HepG2 (cell line): ENCODE data around the gene ATP6V1C2. TPM values are rescaled to one million over a fixed set of nuclear protein-coding genes. Genes with fewer than 3 reads are reported as not detected.
A peak's percentile ranks its signal among the peaks of the same experiment; 100 is the strongest.

Source experiments
- DDIT3 ChIP-seq: sonication (generic); formaldehyde crosslinking; IDR thresholded peaks from 2 replicates; pipeline ENCODE4 v1.4.0; 2020; ENCODE audit warnings: mild to moderate bottlenecking, missing genetic modification reagents
- KLF11 ChIP-seq: IDR thresholded peaks from 2 replicates; pipeline ENCODE4 v1.6.1; 2016; ENCODE audit warnings: missing compliant biosample characterization
- MED13 ChIP-seq: sonication (generic); formaldehyde crosslinking; IDR thresholded peaks from 2 replicates; pipeline ENCODE4 v1.5.0; 2020; ENCODE audit warnings: missing genetic modification reagents
- MYPOP ChIP-seq: sonication (generic); formaldehyde crosslinking; IDR thresholded peaks from 2 replicates; pipeline ENCODE4 v1.8.1; 2023; ENCODE audit warnings: mild to moderate bottlenecking, moderate library complexity, missing genetic modification reagents
- NCOA1 ChIP-seq: sonication (generic); formaldehyde crosslinking; IDR thresholded peaks from 2 replicates; pipeline ENCODE4 v1.9.0; 2021; ENCODE audit warnings: missing genetic modification reagents
- RFX5 ChIP-seq: IDR thresholded peaks from 2 replicates; pipeline ENCODE4 v1.6.1; 2011; ENCODE audit warnings: low read depth, low read length, improper control_type of control experiment
- RNF2 ChIP-seq: fragments of 450-650 bp; conservative IDR thresholded peaks from 2 replicates; pipeline ENCODE4 v1.6.1; 2016; ENCODE audit warnings: low read depth
- ZNF205 ChIP-seq: IDR thresholded peaks from 2 replicates; pipeline ENCODE4 v1.6.1; 2018; ENCODE audit warnings: missing biosample characterization, missing genetic modification reagents
- ZNF275 ChIP-seq: sonication (generic); formaldehyde crosslinking; IDR thresholded peaks from 2 replicates; pipeline ENCODE4 v1.8.0; 2022; ENCODE audit warnings: missing genetic modification reagents, mild to moderate bottlenecking, inconsistent platforms, borderline replicate concordance
- ZNF337 ChIP-seq: sonication (generic); formaldehyde crosslinking; IDR thresholded peaks from 2 replicates; pipeline ENCODE4 v1.5.1; 2020; ENCODE audit warnings: missing genetic modification reagents, low read depth, mild to moderate bottlenecking, borderline replicate concordance
- ZNF501 ChIP-seq: sonication (generic); formaldehyde crosslinking; IDR thresholded peaks from 2 replicates; pipeline ENCODE4 v1.5.1; 2020; ENCODE audit warnings: mild to moderate bottlenecking, moderate library complexity, missing genetic modification reagents
- ZNF562 ChIP-seq: sonication (generic); formaldehyde crosslinking; IDR thresholded peaks from 2 replicates; pipeline ENCODE4 v1.8.0; 2022; ENCODE audit warnings: missing genetic modification reagents, borderline replicate concordance
- ZNF576 ChIP-seq: sonication (generic); formaldehyde crosslinking; IDR thresholded peaks from 2 replicates; pipeline ENCODE4 v1.4.0; 2020; ENCODE audit warnings: mild to moderate bottlenecking, missing genetic modification reagents
- ZNF615 ChIP-seq: sonication (generic); formaldehyde crosslinking; IDR thresholded peaks from 2 replicates; pipeline ENCODE4 v1.5.0; 2020; ENCODE audit warnings: mild to moderate bottlenecking, missing genetic modification reagents, borderline replicate concordance
- ZNF629 ChIP-seq: sonication (generic); formaldehyde crosslinking; conservative IDR thresholded peaks from 2 replicates; pipeline ENCODE4 v1.5.0; 2020; ENCODE audit warnings: missing genetic modification reagents
- ZNF678 ChIP-seq: sonication (generic); formaldehyde crosslinking; IDR thresholded peaks from 2 replicates; pipeline ENCODE4 v1.4.0; 2020; ENCODE audit warnings: mild to moderate bottlenecking, missing genetic modification reagents
- ZNF710 ChIP-seq: sonication (generic); formaldehyde crosslinking; IDR thresholded peaks from 2 replicates; pipeline ENCODE4 v1.5.0; 2020; ENCODE audit warnings: mild to moderate bottlenecking, missing genetic modification reagents, borderline replicate concordance
- ZNF713 ChIP-seq: sonication (generic); formaldehyde crosslinking; IDR thresholded peaks from 2 replicates; pipeline ENCODE4 v1.4.0; 2020; ENCODE audit warnings: mild to moderate bottlenecking, missing genetic modification reagents
- ZNF83 ChIP-seq: sonication (generic); formaldehyde crosslinking; IDR thresholded peaks from 2 replicates; pipeline ENCODE4 v1.4.0; 2020; ENCODE audit warnings: missing genetic modification reagents, mild to moderate bottlenecking, borderline replicate concordance
- ZSCAN20 ChIP-seq: sonication (generic); formaldehyde crosslinking; IDR thresholded peaks from 2 replicates; pipeline ENCODE4 v1.4.0; 2020; ENCODE audit warnings: missing genetic modification reagents, mild to moderate bottlenecking, borderline replicate concordance
- ZSCAN9 ChIP-seq: IDR thresholded peaks from 2 replicates; pipeline ENCODE4 v1.6.1; 2016; ENCODE audit warnings: borderline replicate concordance
- polyA plus RNA-seq, 8 experiments: library from polyadenylated mRNA; depleted of rRNA in 3 of 8; stranded (reverse) in 7 of 8; unstranded in 1 of 8; fragments of >200 nt; fragmentation: Illumina TruSeq in 4 of 8; extraction: Trizol in 4 of 8; gene quantifications; 2 replicates each; pipeline versions ENCODE4 v1.2.1 to v1.2.3, GENCODE V29; 2011 to 2016; ENCODE audit warnings: low read depth in 4 of 8, missing spikeins in 1 of 8, mixed read lengths in 1 of 8; ENCODE audit not compliant: insufficient read depth in 1 of 8
- total RNA-seq, 5 experiments: library from RNA; depleted of rRNA; stranded (reverse); fragments of >200 nt; fragmentation: Illumina TruSeq; extraction: Trizol; gene quantifications; 2 replicates each; pipeline ENCODE4 v1.2.3, GENCODE V29; 2016; ENCODE audit warnings: low read depth in 1 of 5

The ATP6V1C2 gene
- total and polyA plus RNA-seq, 2 of the 13 experiments (the other 11 are each of a cell fraction or from before 2014, with no cell fraction given): 0.04 to 0.29 TPM

GRCh38 chr2:10814571-10815331 lies 93.3 kb downstream of the ATP6V1C2 start (continued):
- no peak for TF ChIP-seq ZNF337 (CRISPR knock-in tag)
- no peak for TF ChIP-seq ZNF615 (CRISPR knock-in tag)
- 0 out of 2 replicates have a peak, but pooled peaks have one; percentile 24 for TF ChIP-seq ZNF710 (CRISPR knock-in tag)
- no peak for TF ChIP-seq MED13 (CRISPR knock-in tag)
- 0 out of 2 replicates have a peak, but pooled peaks have one; percentile 47 for TF ChIP-seq RNF2
- peak; percentile 79; the same call in 1 of the 2 replicates for TF ChIP-seq ZNF501 (CRISPR knock-in tag)
- TF ChIP-seq DDIT3 (CRISPR knock-in tag): no peak
- no peak for TF ChIP-seq ZNF629 (CRISPR knock-in tag)
- no peak for TF ChIP-seq RFX5
- no peak for TF ChIP-seq ZNF83 (CRISPR knock-in tag)
- no peak for TF ChIP-seq ZNF713 (CRISPR knock-in tag)
- TF ChIP-seq ZNF275: no peak
- no peak for TF ChIP-seq MYPOP (CRISPR knock-in tag)
- no peak for TF ChIP-seq ZSCAN9 (CRISPR knock-in tag)
- TF ChIP-seq ZSCAN20 (CRISPR knock-in tag): no peak
- no peak for TF ChIP-seq ZNF678 (CRISPR knock-in tag)
- TF ChIP-seq KLF11: no peak
- no peak for TF ChIP-seq ZNF562
- TF ChIP-seq ZNF576 (CRISPR knock-in tag): no peak
- 0 out of 2 replicates have a peak, but pooled peaks have one; percentile 3 for TF ChIP-seq ZNF205 (CRISPR knock-in tag)
- no peak for TF ChIP-seq NCOA1 (CRISPR knock-in tag)
